ENCODE data around the gene AEBP1. TPM values are rescaled to one million over a fixed set of nuclear protein-coding genes. Genes with fewer than 3 reads are reported as not detected.

Gene AEBP1
- polyA plus RNA-seq, 4 donors: 58.4 to 82.4 (median 73.4) TPM

GRCh38 chr7:44066494-44067063 lies 37.6 kb upstream of the AEBP1 start:
- no peak for DNase-seq (ENCODE audit: low read depth in 4 of 4, low spot score in 2 of 4)

DNA sequence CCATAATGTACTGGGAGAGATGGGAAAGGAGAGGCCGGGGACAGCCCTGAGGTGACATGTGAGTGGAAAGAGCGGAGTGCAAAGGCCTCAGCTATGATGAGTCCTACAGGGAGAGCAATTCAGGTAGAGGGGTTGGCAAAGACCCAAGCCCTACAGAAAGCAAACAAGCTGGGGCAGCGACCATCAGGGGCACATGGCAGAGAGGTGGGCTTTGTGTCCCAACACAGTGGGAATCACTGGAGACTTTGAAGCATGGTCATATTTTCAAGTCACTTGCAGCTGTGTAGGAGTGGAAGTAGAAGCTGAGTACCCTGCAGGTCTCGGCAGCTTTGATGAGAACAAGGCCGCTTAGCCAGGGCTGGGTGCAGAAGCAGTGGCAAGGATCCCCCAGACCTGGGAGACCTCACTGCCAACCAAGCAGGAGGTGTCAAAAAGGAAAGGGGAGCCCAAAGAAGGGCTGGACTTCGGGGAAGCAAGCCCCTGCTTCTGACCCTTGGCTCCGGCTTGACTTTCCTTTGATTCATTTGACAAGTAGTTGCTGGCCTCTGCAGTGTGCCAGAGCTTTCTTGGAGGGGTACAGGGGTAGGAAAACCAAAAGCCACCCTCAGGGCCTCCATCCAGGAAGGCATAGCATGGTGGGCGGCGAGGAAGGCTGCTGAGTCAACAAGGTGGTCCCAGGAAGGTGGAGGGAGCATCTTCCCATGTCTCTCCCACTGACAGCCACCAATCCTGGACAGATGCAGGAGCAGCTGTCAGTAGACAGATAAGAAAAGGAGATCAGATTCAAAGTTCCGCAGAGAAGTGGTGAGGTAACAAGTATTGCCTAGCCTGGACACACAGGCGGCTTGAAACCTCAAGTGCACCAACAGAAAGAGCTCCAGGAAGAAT lies 36.8 kb upstream of the AEBP1 start:
- DNase-seq (ENCODE audit: low read depth in 4 of 4, low spot score in 2 of 4): no peak

DNA sequence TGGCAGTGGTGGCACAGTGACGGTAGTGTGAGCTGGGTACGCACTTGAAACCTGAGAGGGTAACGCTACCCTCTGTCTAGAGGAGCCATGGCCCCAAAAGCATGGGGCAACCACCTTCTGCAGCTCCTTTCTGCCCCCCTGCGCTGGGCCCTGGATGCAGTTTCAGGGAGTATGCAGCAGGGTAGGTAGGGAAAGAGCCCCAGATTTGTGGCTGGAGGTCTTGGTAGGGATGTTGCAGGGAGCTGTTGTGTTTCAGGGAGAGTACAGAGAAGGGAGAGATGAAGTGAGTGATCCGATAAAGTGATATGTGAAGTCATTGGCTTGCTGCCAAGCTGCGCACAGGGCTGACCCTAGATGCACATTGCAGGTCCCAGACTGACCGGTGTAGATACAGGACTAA lies 36.1 kb upstream of the AEBP1 start:
- DNase-seq (ENCODE audit: low read depth in 4 of 4, low spot score in 2 of 4): no peak

DNA sequence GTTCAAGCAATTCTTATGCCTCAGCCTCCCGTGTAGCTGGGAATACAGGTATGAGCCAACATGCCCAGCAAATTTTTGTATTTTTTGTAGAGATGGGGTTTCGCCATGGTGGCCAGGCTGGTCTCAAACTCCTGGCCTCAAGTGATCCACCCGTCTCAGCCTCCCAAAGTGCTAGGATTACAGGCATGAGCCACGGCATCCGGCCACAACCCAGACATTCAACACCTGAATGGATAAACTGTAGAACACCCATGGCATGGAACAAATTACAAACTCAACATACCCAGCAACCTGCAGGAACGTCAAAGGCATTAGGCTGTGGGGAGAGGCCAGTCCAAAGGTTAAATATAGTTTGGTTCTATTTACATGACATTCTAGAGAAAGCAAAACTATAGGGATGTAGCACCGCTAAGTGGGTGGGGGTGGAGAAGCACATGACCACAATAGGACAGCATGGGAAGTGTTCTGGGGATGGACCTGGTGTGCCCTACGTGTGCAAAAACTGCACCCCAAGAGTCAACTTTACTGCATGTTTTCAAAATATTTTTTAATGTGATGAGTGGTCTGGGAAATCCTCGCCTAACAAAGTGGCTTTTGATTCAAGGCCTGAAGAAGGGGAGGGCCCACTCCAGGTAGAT lies 32.3 kb upstream of the AEBP1 start:
- no peak for DNase-seq (ENCODE audit: low read depth in 4 of 4, low spot score in 2 of 4)

- no peak for DNase-seq (ENCODE audit: low read depth in 4 of 4, low spot score in 2 of 4)
These were observed 31.5 kb upstream of the AEBP1 start for GRCh38 chr7:44072364-44073231.

GRCh38 chr7:44073664-44074348 lies 30.3 kb upstream of the AEBP1 start:
- DNase-seq (ENCODE audit: low read depth in 4 of 4, low spot score in 2 of 4): no peak

DNA sequence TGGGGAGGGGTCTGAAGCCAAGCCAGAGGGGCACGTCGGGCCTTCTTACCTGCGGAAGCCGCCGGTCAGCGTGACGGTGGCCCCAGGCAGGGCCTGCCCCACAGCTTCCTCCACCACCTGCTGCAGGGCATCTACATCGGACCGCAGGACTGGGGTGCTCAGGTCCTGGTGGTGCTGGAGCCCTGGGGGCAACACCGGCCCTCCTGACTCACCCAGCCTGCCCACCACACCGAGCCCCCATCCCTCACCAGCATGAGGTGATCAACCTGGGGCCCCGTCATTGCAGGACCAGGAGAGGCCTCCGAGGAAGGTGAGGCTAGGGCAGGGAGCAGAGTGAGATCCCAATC lies 29.8 kb upstream of the AEBP1 start:
- DNase-seq (ENCODE audit: low read depth in 4 of 4, low spot score in 2 of 4): no peak

- DNase-seq (ENCODE audit: low read depth in 4 of 4, low spot score in 2 of 4): no peak
These were observed 28.7 kb upstream of the AEBP1 start for GRCh38 chr7:44075296-44076075.

DNA sequence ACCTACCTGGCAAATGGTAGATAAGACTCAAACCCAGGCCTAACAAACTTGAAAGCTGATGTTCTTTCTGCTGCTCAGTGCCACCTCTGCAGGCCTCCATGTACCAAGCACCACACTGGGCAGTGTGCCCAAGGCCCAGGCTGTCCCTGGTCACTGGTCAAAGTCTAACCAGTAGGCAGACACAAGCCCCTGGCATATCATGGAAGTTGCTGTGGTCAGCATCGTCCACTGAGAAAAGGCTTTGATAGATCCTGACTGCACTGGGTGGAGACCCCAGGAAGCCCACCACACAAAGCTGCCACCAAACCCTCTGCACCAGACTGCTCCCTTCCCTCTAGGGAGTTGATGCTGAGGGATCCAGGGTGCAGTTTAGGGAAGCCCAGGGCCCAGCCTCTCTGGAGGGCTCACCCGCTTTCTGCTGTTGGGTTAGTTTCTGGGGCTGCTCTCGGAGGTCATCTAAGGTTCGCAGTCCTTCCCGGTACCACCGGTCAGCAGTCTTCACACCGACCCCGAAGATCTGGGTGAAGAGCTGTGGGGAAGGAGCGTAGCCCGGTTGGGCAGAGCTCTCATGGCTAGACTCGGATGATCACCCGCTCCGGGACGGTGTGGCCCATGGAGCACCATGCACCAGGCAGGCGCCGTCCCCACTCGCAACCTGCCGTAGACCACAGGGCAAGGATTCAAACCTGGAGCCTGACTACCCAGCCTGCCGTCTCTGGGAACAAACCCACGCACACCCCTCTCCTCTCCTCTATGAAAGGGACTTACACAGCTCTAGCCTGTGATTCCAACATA lies 27.8 kb upstream of the AEBP1 start:
- DNase-seq (ENCODE audit: low read depth in 4 of 4, low spot score in 2 of 4): no peak

GRCh38 chr7:44077061-44077460 lies 27.1 kb upstream of the AEBP1 start:
- DNase-seq (ENCODE audit: low read depth in 4 of 4, low spot score in 2 of 4): no peak

DNA sequence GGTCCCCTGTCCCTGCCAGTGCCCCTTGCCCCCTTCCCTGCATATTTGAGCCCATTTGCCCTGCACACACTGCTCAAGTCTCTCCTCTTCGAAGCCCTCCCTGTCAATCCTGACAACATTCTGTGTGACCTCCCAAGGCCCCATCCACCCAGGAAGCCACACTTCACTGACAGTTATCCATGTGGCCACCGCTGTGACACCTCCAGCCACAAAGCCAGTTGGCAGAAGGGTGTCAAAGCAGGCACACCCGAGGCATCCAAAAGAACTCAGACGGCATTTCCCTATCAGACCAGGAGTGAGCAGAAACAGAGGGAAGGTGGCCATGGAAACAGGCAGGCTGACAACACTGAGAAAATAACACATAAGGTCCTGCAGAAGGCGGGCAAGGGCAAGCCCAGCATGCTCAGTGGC lies 26.5 kb upstream of the AEBP1 start:
- no peak for DNase-seq (ENCODE audit: low read depth in 4 of 4, low spot score in 2 of 4)

- peak in 2 of 4 donors; percentile 45 to 50 for DNase-seq (ENCODE audit: low read depth in 4 of 4, low spot score in 2 of 4)
These were observed 25.6 kb upstream of the AEBP1 start for GRCh38 chr7:44078521-44078920.

GRCh38 chr7:44079331-44080021 lies 24.7 kb upstream of the AEBP1 start:
- no peak for DNase-seq (ENCODE audit: low read depth in 4 of 4, low spot score in 2 of 4)

DNA sequence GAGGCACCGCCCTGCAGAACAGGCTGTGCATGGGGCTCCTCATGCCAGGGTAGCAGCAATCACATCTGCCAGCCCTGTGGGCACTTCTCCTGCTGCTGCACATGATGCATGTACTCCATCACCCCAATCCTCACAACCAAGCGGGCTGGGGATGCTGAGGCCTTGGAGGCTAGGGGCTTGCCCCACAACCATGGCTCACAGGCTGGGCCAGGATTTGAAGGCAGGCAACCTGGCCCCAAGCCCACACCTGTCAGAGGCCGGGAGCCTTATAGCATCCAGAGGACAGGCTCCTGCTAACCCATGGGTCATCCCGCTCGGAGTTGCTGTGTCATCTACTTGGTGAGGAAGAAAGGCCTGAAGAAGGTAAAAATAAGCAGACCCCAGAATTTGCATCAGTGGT lies 24.0 kb upstream of the AEBP1 start:
- DNase-seq (ENCODE audit: low read depth in 4 of 4, low spot score in 2 of 4): no peak

- DNase-seq (ENCODE audit: low read depth in 4 of 4, low spot score in 2 of 4): no peak
These were observed 23.4 kb upstream of the AEBP1 start for GRCh38 chr7:44080686-44081265.

DNA sequence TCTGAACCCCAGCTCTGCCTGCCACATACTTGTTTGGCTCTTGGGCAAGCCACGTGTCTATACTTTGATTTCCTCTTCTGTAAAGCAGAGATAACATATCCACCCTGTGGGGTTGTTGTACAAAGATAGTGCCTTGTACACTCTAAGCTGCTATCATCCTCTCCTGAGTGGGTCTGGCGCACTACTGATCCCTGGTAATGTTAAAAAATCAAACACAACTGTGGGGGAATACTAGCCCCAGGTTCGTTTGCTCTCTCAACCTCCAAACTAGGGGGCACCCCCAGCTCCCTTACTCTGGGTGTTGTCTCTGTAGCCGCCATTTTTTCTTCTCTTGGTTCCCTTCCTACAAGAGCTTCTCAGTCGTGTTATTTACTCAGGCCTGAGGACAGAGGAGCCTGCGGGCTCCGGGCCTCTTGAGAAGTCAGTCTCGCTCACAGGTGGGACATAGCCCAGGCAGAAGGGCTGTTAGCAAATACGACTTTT lies 22.8 kb upstream of the AEBP1 start:
- DNase-seq (ENCODE audit: low read depth in 4 of 4, low spot score in 2 of 4): no peak

DNA sequence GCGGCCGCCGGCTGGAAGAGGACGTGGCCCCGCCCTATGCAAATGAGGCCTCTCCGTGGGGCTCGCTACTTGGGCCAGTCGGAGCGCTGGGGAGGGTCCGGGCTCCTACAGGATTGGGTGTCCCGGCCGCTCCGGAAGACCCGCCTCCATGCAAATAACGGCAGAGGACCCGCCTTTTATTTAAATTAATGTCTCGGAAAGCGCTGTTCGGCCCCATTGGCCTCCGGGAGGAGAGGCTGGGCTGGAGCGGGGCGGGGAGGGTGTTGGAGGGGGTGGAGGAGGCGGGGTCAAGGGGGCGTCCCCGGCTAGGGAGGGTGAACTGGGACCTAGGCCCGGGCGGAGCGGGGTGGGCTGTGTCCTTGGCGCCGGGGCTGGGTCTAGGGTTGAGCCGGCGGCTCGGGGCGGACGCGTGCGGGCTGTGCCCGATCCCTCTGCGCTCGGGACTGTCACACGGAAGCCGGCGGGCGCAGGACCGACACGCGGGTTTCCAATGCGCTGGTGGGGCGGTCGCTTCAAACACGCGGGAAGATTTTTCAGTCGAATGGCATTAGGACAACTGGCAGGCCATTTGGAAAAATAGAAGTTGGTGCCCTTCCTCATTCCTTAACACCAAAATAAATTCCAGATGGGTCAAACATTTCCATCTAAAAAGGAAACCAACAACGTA lies 21.5 kb upstream of the AEBP1 start:
- peak; percentile 85 to 97 (median 92) for DNase-seq (ENCODE audit: low read depth in 4 of 4, low spot score in 2 of 4)

Measured in left renal cortex interstitium (tissue), 4 donors.